BJ (cell line): Measurements from ENCODE around the gene TMEM132C. TPM values are rescaled to one million over a fixed set of nuclear protein-coding genes. Genes with fewer than 3 reads are reported as not detected.

Experiments used
- CTCF ChIA-PET: fragments of 350-600 bp; formaldehyde crosslinking; extraction: SDS; loops from one replicate; lab custom pipeline; 2021; ENCODE audit warnings: antibody characterized with exemption, inconsistent platforms; lab: Yijun Ruan, JAX
- POLR2A ChIA-PET: fragments of 300-600 bp; sonication (Branson Sonifier 250); formaldehyde crosslinking; extraction: SDS; loops from one replicate; lab custom pipeline; 2021; ENCODE audit warnings: antibody characterized with exemption; lab: Charles Lee
- DNase-seq: peaks from one replicate; pipeline ENCODE4 v3.0.0-alpha.2; 2011; ENCODE audit warnings: low read depth
- H3K27me3 ChIP-seq: 2 replicates; pipeline ENCODE4 v1.6.0; 2011; ENCODE audit warnings: low read length; ENCODE audit not compliant: control insufficient read depth, insufficient read depth
- H3K36me3 ChIP-seq: 2 replicates; pipeline ENCODE4 v1.5.1; 2011; ENCODE audit warnings: low read length; ENCODE audit not compliant: control insufficient read depth, insufficient read depth
- H3K4me3 ChIP-seq: 2 replicates; pipeline ENCODE4 v1.5.1; 2011; ENCODE audit warnings: low read depth, mild to moderate bottlenecking, control low read depth, low read length
- CTCF ChIP-seq: IDR thresholded peaks from 2 replicates; pipeline ENCODE4 v1.5.1; 2011; ENCODE audit warnings: low read depth, mild to moderate bottlenecking, control low read depth, inconsistent platforms, low read length, moderate library complexity; ENCODE audit not compliant: insufficient read depth
- polyA plus RNA-seq: library from polyadenylated mRNA; depleted of rRNA; stranded (reverse); fragments of >200 nt; gene quantifications from 2 replicates; pipeline ENCODE4 v1.2.3, GENCODE V29; 2011

Gene TMEM132C
- polyA plus RNA-seq, 1 experiment = not detected

GRCh38 chr12:128551266-128551665, 284.3 kb downstream of the TMEM132C start:
- ChIA-PET POLR2A (no interaction called here), CTCF (no interaction called here)
- Histone ChIP-seq H3K27me3 (no peaks in the 10 kb centered on the region), H3K36me3 (no peaks in the 10 kb centered on the region), H3K4me3 (no peak overlapping the region)
- DNase-seq = no peak
- no peak for TF ChIP-seq CTCF

GRCh38 chr12:128554546-128555304, 287.8 kb downstream of the TMEM132C start:
- CTCF ChIA-PET = no interaction called here
- TF ChIP-seq CTCF = no peak
- H3K27me3 ChIP-seq = no peaks in the 10 kb centered on the region
- H3K4me3 ChIP-seq = no peak overlapping the region
- POLR2A ChIA-PET = no interaction called here
- no peak for DNase-seq
- no peaks in the 10 kb centered on the region for H3K36me3 ChIP-seq

GRCh38 chr12:128557231-128557630, 290.3 kb downstream of the TMEM132C start:
- Histone ChIP-seq H3K27me3 (no peaks in the 10 kb centered on the region), H3K4me3 (no peak overlapping the region), H3K36me3 (no peaks in the 10 kb centered on the region)
- ChIA-PET POLR2A (no interaction called here), CTCF (no interaction called here)
- DNase-seq = no peak
- no peak for TF ChIP-seq CTCF

GRCh38 chr12:128564956-128565355, 298.0 kb downstream of the TMEM132C start:
- ChIA-PET CTCF (no interaction called here), POLR2A (no interaction called here)
- DNase-seq = no peak
- TF ChIP-seq CTCF = no peak
- H3K27me3 ChIP-seq = no peaks in the 10 kb centered on the region
- no peaks in the 10 kb centered on the region for H3K36me3 ChIP-seq
- H3K4me3 ChIP-seq = no peak overlapping the region

GRCh38 chr12:128567730-128568129, 300.8 kb downstream of the TMEM132C start:
- Histone ChIP-seq H3K36me3 (no peaks in the 10 kb centered on the region), H3K27me3 (no peaks in the 10 kb centered on the region), H3K4me3 (no peak overlapping the region)
- DNase-seq = no peak
- TF ChIP-seq CTCF = no peak
- POLR2A ChIA-PET = no interaction called here
- CTCF ChIA-PET = no interaction called here
